Measurements from ENCODE around the gene FAM53B. TPM values are rescaled to one million over a fixed set of nuclear protein-coding genes. Genes with fewer than 3 reads are reported as not detected.

Gene FAM53B
- total RNA-seq, 1 donor from 2014 or later = 17.0 TPM

GRCh38 chr10:124728830-124729661, 15.1 kb downstream of the FAM53B start:
- no peak for DNase-seq (ENCODE audit: extremely low read depth, low read depth, low spot score)

- no peak for DNase-seq (ENCODE audit: extremely low read depth, low read depth, low spot score)
Measured at GRCh38 chr10:124728071-124728829, 15.9 kb downstream of the FAM53B start.

- DNase-seq (ENCODE audit: extremely low read depth, low read depth, low spot score) = no peak
Measured at GRCh38 chr10:124727361-124727960, 16.7 kb downstream of the FAM53B start.

- DNase-seq (ENCODE audit: extremely low read depth, low read depth, low spot score) = no peak
Measured at GRCh38 chr10:124725791-124726190, 18.4 kb downstream of the FAM53B start.

GRCh38 chr10:124725171-124725631, 19.0 kb downstream of the FAM53B start:
- DNase-seq (ENCODE audit: extremely low read depth, low read depth, low spot score) = no peak

- DNase-seq (ENCODE audit: extremely low read depth, low read depth, low spot score) = no peak
Measured at GRCh38 chr10:124724279-124725027, 19.7 kb downstream of the FAM53B start.

GRCh38 chr10:124723826-124724225, 20.4 kb downstream of the FAM53B start:
- no peak for DNase-seq (ENCODE audit: extremely low read depth, low read depth, low spot score)

GRCh38 chr10:124722798-124723783, 21.1 kb downstream of the FAM53B start:
- no peak for DNase-seq (ENCODE audit: extremely low read depth, low read depth, low spot score)

GRCh38 chr10:124721330-124722045, 22.7 kb downstream of the FAM53B start:
- no peak for DNase-seq (ENCODE audit: extremely low read depth, low read depth, low spot score)

- no peak for DNase-seq (ENCODE audit: extremely low read depth, low read depth, low spot score)
Measured at GRCh38 chr10:124719213-124719851, 24.8 kb downstream of the FAM53B start.

- DNase-seq (ENCODE audit: extremely low read depth, low read depth, low spot score) = no peak
Measured at GRCh38 chr10:124717911-124718741, 26.1 kb downstream of the FAM53B start.

GRCh38 chr10:124717041-124717757, 27.0 kb downstream of the FAM53B start:
- DNase-seq (ENCODE audit: extremely low read depth, low read depth, low spot score) = no peak

GRCh38 chr10:124716369-124716768, 27.8 kb downstream of the FAM53B start:
- no peak for DNase-seq (ENCODE audit: extremely low read depth, low read depth, low spot score)

GRCh38 chr10:124715439-124715838, 28.7 kb downstream of the FAM53B start:
- DNase-seq (ENCODE audit: extremely low read depth, low read depth, low spot score) = no peak

GRCh38 chr10:124713679-124714255, 30.4 kb downstream of the FAM53B start:
- DNase-seq (ENCODE audit: extremely low read depth, low read depth, low spot score) = no peak

GRCh38 chr10:124712704-124713407, 31.3 kb downstream of the FAM53B start:
- no peak for DNase-seq (ENCODE audit: extremely low read depth, low read depth, low spot score)

All from glomerular endothelial cell (primary cell).